ENCODE data around the gene PAPSS2. TPM values are rescaled to one million over a fixed set of nuclear protein-coding genes. Genes with fewer than 3 reads are reported as not detected.
A peak's percentile ranks its signal among the peaks of the same experiment; 100 is the strongest.

PAPSS2 gene
- total and polyA plus RNA-seq, 2 experiments from 2014 or later = 38.3 to 58.0 TPM

DNA sequence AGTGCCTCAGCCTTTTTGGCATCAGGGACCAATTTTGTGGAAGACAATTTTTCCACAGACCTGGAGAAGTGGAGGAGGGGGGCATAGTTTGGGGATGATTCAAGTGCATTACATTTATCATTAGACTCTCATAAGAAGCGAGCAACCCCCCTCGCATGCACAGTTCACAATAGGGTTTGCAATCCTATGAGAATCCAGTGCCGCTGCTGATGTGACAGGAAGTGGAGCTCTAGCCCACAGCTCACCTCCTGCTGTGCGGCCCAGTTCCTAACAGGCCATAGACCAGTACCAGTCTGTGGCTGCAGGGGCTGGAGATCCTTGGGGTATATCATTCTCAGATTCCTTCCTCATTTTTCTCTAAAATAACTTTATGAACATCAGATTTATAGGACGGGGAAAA, 107.6 kb downstream of the PAPSS2 start:
- H4K20me1 ChIP-seq (ENCODE audit: insufficient read depth, poor library complexity, severe bottlenecking) = no peaks in the 10 kb centered on the region
- H3K4me3 ChIP-seq = no peak overlapping the region
- H3K27me3 ChIP-seq = no peaks in the 10 kb centered on the region
- no peaks in the 10 kb centered on the region for H3K9me3 ChIP-seq (ENCODE audit: low read depth)
- TF ChIP-seq, protein P1, sequence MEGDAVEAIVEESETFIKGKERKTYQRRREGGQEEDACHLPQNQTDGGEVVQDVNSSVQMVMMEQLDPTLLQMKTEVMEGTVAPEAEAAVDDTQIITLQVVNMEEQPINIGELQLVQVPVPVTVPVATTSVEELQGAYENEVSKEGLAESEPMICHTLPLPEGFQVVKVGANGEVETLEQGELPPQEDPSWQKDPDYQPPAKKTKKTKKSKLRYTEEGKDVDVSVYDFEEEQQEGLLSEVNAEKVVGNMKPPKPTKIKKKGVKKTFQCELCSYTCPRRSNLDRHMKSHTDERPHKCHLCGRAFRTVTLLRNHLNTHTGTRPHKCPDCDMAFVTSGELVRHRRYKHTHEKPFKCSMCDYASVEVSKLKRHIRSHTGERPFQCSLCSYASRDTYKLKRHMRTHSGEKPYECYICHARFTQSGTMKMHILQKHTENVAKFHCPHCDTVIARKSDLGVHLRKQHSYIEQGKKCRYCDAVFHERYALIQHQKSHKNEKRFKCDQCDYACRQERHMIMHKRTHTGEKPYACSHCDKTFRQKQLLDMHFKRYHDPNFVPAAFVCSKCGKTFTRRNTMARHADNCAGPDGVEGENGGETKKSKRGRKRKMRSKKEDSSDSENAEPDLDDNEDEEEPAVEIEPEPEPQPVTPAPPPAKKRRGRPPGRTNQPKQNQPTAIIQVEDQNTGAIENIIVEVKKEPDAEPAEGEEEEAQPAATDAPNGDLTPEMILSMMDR (IDR thresholded peaks at IDR 0.05; ENCODE audit: poor library complexity) = no peak
- TF ChIP-seq EZH2phosphoT487 (IDR thresholded peaks at IDR 0.05; ENCODE audit: low read depth, severe bottlenecking, unreplicated experiment) = no peak
- no peak overlapping the region for H3K27ac ChIP-seq
- no peak for DNase-seq (ENCODE audit: low spot score)
- no peaks in the 10 kb centered on the region for H3K79me2 ChIP-seq
- H3K4me1 ChIP-seq (ENCODE audit: insufficient read depth) = no peaks in the 10 kb centered on the region
- no peaks in the 10 kb centered on the region for H3K36me3 ChIP-seq (replicated peaks; ENCODE audit: insufficient read depth, low read depth)
- WGBS (ENCODE audit: low lambda C conversion rate, missing lambda C conversion rate) = 96% methylated on average over 5 of the region's 5 CpGs
- H3K9me2 ChIP-seq (replicated peaks; ENCODE audit: insufficient read depth) = no peaks in the 10 kb centered on the region
- H3K4me2 ChIP-seq = no peak overlapping the region
- no peak overlapping the region for H2AFZ ChIP-seq

DNA sequence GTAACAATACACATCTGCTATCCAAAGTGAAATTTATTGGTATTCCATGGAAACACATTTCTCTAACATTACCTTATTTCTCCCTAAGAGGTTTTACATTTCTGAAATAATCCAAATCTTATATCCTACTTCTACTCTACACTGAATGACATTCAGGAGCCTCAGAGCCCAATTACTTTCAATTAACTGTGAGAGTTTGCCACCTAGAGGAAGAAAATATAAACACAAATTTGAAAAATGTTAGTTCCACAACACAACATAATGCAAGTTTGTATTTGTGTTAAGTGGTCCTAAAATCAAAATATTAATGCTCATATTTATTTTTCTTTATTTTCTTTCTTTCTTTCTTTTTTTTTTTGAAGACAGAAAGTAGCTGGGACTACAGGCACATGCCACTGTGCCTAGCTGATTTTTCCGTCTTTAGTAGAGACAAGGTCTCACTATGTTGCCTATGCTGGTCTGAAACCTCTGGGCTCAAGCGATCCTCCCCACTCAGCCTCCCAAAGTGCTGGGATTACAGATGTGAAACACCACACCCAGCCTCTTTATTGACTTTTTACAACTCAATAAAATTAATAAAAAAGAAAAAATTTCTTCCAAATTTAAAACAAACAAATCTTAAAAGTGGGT, 112.3 kb downstream of the PAPSS2 start:
- no peak overlapping the region for H3K4me3 ChIP-seq
- no peaks in the 10 kb centered on the region for H3K4me1 ChIP-seq (ENCODE audit: insufficient read depth)
- no peak overlapping the region for H3K27ac ChIP-seq
- no peaks in the 10 kb centered on the region for H3K9me3 ChIP-seq (ENCODE audit: low read depth)
- H4K20me1 ChIP-seq (ENCODE audit: insufficient read depth, poor library complexity, severe bottlenecking) = no peaks in the 10 kb centered on the region
- no peaks in the 10 kb centered on the region for H3K27me3 ChIP-seq
- H3K4me2 ChIP-seq = no peak overlapping the region
- H3K9me2 ChIP-seq (replicated peaks; ENCODE audit: insufficient read depth) = no peaks in the 10 kb centered on the region
- no peak overlapping the region for H2AFZ ChIP-seq
- no peaks in the 10 kb centered on the region for H3K36me3 ChIP-seq (replicated peaks; ENCODE audit: insufficient read depth, low read depth)
- TF ChIP-seq EZH2phosphoT487 (IDR thresholded peaks at IDR 0.05; ENCODE audit: low read depth, severe bottlenecking, unreplicated experiment) (no peak), EZH2 (IDR thresholded peaks at IDR 0.05; ENCODE audit: borderline replicate concordance) (no peak)
- TF ChIP-seq, protein P1 (IDR thresholded peaks at IDR 0.05; ENCODE audit: poor library complexity) = peak; percentile 64
- WGBS (ENCODE audit: low lambda C conversion rate, missing lambda C conversion rate) = 94% methylated on average over 2 of the region's 2 CpGs
- peak; percentile 21 for DNase-seq (ENCODE audit: low spot score)
- no peaks in the 10 kb centered on the region for H3K79me2 ChIP-seq

DNA sequence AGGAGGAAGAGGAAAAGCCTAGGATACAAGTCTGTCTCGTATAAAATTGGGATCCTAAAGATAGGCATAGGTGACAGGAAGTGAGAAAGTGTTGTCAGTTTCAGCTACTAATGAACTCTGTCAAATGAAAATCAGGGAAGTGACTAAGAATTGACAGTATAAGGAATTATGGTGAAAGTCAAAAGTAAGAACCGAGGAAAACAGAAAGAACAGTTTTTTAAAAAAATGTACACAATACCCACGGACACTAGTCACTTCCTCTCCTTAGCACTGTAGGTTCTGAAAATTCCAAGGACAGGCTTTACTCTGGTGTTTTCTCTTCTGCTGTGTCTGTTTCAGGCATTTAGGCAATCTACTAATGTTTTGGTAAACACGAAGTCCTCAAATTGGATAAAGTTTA, 116.1 kb downstream of the PAPSS2 start:
- H3K36me3 ChIP-seq (replicated peaks; ENCODE audit: insufficient read depth, low read depth) = no peaks in the 10 kb centered on the region

More for the DNA sequence above, 116.1 kb downstream of the PAPSS2 start:
- H2AFZ ChIP-seq = no peak overlapping the region
- H3K79me2 ChIP-seq = peaks cover 3% of the 10 kb centered on the region
- H3K9me3 ChIP-seq (ENCODE audit: low read depth) = no peaks in the 10 kb centered on the region
- TF ChIP-seq, protein P1 (IDR thresholded peaks at IDR 0.05; ENCODE audit: poor library complexity) = no peak
- no peak for TF ChIP-seq EZH2 (IDR thresholded peaks at IDR 0.05; ENCODE audit: borderline replicate concordance)
- no peak for TF ChIP-seq EZH2phosphoT487 (IDR thresholded peaks at IDR 0.05; ENCODE audit: low read depth, severe bottlenecking, unreplicated experiment)
- WGBS (ENCODE audit: low lambda C conversion rate, missing lambda C conversion rate) = 90% methylated on average over 4 of the region's 4 CpGs
- no peaks in the 10 kb centered on the region for H3K27me3 ChIP-seq
- no peaks in the 10 kb centered on the region for H3K4me1 ChIP-seq (ENCODE audit: insufficient read depth)
- H3K4me3 ChIP-seq = no peak overlapping the region
- H3K9me2 ChIP-seq (replicated peaks; ENCODE audit: insufficient read depth) = no peaks in the 10 kb centered on the region
- no peak overlapping the region for H3K4me2 ChIP-seq
- H3K27ac ChIP-seq = no peak overlapping the region
- DNase-seq (ENCODE audit: low spot score) = no peak
- H4K20me1 ChIP-seq (ENCODE audit: insufficient read depth, poor library complexity, severe bottlenecking) = peaks cover 3% of the 10 kb centered on the region
